ENCODE measurements around the gene RNF144A.
A peak's percentile ranks its signal among the peaks of the same experiment; 100 is the strongest.

RNF144A gene

DNA sequence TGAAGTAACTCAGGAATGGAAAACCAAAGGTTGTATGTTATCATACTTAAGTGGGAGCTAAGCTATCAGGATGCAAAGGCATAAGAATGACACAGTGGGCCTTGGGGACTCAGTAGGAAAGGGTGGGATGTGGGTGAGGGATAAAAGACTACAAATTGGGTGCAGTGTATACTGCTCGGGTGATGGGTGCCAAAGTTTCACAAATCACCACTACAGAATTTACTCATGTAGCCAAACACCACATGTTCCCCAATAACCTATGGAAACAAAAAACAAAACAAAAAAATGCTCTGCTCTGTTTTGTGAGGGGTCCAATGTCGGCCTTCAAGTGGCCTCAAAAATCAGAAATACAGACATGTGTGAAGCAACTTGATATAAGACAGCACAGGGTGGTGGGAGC is 8.9 kb upstream of the RNF144A start:
- no peak for DNase-seq

DNA sequence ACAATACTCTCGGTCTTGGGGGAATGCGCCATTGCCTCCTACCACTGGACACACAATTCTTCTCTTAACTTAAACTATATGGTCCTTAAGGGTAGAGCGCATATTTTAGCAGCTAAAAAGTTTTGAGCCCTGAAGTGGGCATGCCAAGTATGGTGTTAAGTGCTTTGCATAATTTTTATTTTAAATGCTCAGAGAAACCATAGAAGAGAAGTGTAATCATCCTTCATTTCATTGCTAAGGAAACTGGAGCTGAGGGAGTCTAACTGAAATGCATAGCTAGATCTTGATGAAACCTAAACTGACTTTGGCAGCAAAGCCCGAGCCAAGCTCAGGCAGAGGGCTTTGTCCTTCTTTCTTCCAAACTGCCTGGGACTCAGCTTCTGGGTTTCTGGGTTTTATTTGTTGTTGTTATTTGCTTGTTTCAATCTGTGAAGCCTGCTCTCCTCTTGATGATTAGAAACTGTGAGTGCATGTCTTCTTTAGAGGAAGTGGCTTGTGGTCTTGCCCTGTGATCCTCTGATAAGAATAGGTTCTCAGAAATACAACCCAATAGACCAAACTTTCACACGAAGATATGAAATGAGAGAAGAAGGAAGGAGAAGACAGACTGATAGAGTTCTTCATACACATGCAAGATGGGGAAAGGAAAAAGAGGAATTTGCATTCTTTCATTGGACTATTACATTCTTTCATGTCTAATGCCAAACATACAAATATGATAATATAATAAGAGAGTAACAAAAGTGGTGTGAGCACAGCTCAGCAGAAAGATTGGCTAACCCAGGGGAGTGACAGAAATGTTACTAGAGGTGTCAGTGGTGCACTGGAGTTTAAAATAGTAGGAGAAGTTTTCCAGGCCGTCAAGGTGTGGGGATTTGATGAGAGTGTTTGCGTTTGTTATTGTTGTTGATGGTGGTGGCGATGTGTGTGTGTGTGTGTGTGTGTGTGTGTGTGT is 7.5 kb upstream of the RNF144A start:
- no peak for DNase-seq

DNA sequence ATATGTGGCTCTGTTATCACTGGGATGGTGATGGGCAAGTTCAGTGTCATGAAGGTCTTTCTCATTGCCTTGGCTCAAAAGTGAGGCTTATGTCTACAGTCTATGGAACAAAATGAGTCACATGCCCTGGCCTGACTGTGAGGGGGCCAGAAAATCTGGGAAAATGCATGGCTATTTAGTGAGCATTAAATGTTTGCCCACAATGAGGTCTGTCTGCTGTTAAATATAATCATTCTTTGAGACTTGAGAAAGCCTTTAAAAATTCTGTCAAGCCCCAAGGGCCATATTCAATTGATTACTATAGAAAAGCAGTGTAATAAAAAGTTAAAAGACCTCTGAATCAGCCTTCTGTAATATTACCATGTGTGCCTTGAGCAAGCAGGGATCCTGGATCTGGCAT is 5.5 kb upstream of the RNF144A start:
- no peak for DNase-seq

DNA sequence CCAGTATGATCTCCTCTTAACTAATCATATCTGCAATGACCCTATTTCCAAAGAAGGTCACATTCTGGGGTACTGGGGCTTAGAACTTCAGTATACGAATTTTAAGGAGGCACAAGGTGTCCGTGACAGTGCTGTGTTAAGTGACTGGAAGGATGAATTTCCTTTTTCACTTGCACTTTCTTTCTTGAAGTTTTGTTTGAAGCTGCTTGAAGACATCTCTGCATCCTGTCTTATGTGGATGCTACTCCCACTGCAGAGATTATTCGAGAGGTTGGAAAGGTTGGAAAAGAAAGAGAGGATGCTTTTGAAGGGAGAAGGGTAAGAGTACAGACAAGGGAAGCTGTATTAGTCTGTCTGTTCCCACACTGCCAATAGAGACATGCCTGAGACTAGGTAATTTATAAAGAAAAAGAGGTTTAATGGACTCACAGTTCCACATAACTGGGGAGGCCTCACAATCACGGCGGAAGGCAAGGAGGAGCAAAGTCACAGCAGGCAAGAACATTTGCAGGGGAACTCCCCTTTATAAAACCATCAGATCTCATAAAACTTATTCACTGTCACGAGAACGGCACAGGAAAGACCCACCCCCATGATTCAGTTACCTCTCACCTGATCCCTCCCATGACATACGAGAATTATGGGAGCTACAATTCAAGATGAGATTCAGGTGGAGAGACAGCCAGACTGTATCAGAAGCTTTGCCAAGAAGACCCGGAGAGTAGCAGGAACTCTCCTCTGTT is 3.6 kb upstream of the RNF144A start:
- no peak for DNase-seq

DNA sequence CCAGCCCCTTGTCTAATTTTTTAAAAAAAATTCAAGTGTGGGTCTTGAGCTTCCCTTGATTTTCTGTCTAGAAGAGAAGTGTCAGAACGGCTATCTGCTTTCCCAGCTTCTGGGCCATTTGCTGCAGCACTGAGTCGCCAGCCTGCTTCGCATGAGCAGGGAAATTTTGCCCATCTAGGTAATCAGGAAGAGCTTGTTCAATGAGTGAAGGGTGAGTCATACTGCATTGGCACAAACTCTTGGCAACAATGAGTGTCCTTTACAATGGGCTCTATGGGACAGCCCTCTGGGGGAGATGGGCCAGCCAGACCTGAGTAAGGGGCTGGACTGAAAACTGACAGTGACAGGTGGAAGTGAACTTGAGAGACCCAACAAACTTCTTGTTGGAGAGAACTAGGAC is 2.4 kb upstream of the RNF144A start:
- DNase-seq, result no peak

DNA sequence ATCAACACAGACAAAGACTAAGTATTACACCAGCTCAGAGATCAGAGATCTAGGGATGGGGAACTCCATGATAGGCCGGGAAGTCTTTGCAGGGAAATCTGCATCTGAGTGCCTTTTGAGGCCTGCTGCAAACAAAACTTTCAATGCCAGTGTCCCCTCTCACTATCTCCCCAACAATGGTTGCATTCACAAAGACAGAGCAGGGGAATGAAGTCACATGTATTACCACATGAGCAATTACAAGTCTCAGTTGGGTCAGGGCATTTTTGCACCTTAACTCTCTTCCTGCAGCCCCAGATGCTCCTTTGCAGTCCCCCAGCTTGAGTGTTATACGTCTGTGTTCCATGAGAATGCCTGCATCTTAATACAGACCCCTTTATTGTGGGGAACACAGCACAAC is 1.8 kb upstream of the RNF144A start:
- peak in 7 of 56 donors; percentile 29 to 49 (median 46) for DNase-seq

DNA sequence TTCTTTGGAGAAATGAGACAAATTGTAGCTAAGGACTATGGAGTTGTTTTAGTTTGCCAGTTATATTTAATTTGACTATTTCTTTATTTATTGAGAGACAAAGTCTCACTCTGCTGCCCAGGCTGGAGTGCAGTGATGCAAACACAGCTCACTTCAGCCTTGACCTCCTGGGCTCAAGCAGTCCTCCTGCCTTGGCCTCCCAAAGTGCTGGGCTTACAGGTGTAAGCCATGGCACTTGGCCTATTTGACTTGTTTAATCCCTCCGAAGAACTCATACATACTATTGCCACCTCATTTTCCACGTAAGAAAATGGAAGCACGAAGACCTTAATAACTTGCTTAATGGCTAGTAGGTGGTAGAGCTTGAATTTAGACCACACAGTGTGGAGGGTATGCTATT is 988 bp upstream of the RNF144A start:
- DNase-seq, result no peak

DNA sequence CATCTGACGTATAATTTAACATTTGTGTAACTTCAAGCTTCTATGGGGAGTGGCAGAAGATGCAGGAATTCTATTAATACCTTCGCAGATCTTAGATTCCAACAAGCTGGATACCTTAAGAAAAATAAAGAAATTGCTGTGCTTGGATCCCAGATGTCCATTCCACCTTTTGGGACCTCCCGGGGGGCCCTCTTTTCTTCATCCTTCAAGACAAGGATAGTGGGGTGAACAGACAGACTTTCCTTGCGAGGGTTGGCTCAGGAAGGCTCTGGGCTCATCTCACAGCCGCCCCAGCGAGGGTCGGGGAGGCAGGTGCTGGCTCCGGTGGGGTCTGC is 509 bp upstream of the RNF144A start:
- DNase-seq, result no peak

DNA sequence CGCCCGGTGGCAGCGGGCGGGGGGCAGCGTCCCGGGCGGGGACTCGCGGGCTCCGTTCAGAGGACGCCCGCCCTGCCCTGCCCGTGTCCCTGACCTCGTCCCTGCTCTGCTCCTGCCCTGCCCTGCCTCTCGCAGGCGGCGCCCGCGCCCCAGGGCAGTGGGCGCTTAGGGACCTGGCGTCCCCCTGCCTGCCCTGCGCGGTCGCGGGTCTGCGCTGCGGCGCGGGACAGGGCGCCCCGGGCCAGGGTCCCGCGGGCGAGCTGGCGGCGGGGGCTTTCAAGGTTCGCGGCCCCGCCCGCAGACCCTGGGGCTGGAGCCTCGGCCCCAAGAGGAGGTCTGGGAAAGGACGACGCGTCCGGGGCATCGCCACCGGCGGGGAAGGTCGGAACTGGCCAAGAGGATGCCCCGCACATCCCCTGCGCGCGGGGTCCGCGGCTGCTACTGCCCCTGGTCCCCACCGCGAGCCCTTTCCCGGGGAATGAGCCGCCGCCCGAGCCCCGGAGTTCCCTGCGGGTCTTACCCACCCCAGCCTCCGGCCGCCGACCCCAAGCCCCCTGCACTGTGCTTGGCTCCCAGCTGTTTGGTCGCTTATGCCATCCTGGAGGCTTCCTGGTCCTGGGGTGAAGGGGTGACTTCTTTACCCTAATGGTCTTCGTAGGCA is 679 bp downstream of the RNF144A start:
- DNase-seq, result peak in 1 of 56 donors; percentile 63

DNA sequence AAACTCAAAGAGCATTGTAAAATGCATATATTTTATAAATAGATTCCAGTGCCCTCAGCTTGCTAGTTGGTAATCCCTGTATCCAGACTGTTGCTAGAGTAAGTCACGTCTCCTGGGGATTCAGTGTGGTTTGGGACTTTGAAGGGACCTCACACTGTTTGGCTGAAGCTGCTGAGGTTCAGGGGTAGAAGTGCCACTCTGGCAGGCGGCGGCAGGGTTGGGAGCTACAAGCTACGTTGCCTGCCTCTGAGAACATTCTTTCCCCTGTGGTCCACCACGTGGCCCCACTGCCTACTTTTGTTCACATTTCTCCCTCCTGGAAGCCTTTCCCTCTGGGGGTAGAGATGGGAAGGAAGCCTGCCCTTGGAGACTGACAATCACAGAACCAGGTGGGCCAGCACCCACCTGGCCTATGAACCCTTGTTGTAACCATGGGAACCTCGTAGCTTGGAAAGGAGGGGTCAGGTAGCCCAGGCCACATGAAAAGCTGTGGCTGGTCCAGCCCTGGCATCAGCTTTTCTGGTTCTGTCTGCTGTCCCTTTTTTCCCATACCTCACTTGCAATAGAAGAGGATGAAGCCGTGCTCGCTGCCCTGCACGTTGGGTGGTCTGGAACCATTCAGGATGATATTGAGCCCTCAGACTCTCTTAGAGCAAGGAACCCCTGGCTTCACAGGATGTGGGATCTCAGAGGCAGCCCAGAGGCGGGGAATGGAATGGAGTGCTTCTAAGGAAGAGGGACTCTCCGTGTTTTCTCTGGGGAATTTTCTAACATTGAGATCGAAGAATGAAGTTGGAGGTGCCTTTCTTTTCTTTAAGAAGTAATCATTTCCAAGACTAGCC is 2.9 kb downstream of the RNF144A start:
- no peak for DNase-seq

DNA sequence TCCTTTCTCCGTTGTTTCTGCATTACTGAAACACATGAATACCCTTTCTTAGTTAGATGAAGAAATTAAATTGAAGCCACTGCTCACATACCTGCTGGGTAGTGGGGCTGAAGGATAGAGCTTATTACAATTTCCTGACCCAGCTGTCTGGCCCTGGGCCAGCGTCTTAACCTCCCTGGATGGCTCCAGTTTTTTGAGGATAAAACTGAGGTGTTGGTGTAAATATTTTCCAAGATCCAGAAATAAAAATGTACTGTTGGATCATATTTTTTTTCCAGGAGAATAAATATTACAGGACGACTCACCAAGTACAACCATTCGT is 3.5 kb downstream of the RNF144A start:
- DNase-seq, result no peak

DNA sequence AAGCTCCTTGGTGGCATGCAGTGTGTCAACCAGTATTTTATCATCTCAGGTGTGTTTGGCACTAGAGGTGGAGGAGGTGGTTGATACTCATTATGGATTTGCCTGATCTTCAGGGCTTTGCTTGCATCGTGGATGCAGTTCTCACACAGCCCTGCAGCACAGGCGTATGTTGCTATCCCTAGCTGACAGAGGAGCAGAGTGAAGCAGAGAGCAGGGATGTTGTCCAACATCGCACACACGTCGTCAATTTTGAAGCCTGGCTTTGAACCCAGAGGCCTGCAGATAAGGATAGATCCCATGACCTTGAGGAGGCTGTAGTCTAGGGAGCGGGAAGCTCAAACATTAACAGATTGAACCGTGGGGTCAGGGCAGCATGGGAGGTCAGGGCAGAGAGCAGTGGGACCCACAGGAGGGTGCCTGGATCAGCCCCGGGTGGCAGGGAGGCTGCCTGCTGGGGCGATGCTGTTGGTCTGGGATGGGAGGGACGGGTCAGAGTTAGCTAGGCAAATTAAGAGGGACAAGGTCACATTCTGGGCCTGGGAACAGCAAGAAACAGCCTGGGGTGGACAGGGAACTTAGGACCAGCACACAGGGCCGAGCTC is 4.2 kb downstream of the RNF144A start:
- DNase-seq, result no peak

DNA sequence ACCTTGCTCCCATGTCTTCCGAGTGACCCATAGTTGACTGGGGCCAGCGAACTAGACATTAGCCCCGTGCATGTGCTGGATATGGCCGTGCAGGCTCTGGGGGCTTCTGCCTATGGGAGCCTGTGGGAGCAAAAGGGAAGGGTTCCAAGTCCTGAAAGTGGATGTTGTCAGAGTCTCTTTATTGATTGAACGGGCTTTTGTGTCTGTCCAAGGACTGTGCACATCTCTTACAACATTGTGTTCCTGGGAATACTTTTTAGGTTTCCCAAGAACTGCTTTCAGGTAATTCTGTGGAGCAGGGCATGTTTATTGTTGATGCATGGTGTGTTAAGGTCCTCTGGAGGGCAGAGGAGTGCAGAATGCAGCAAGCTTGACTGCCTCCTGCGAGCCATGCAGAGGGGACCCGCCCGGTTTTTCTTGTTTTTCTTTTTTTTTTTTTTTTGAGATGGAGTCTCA is 5.0 kb downstream of the RNF144A start:
- no peak for DNase-seq

DNA sequence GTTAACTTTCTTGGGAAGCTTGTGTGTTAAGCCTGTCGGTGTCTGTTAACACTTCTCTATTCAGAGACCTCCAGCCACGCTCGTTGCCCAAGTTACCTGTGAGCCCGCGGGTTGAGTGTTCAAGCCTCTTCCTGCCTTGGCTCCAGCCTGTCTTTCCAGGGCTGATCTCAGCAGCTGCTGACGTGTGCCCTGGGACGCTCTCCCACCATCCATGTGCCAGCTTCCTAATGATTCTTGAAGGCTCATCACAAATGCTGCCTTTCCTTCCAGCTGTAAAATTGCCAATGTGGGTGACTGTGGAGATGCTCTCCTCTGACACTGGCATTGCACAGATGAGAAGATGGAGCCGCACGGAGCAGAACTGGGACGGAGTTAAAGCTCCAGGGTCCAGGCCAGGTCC is 6.1 kb downstream of the RNF144A start:
- DNase-seq, result peak in 2 of 56 donors; percentile 45 to 60

DNA sequence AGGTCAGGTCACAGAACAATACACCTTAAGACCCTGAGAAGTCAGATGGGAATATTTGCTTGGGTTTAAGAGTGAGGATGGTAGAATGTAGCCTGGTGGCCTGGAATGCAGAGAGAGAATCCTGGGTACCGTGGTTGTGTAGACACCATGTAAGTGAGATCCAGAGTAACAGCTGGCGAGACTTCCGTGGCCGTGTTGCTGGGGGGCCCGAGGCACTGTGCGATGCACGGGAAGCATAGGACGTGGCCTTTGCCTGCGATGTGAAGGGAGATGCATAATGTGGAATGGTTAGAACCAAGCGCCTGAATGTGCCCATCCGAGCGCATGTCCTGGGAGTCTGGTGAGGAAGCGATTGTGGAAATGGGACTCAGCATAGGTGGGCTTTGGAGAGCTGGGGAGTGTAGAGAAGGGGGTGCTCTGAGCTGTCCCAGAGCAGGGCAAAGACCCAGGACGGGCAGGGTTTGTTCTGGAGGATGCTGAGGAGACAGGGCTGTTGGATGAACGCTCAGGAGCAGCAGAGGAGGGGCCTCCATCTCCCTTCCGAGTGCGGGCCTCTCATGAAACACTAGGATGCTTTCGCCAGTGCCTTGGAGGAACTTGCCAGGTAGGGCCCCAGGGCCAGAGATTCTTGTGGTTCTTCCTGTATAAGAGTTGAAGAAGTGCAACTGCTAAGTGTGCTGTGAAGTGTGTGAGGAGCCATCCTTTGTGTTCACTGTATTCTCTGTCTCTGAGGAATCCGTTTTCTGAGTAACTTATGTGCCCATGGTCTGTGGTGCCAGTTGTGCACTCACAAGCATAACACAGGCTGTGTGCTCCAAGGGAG is 7.1 kb downstream of the RNF144A start:
- DNase-seq, result no peak

DNA sequence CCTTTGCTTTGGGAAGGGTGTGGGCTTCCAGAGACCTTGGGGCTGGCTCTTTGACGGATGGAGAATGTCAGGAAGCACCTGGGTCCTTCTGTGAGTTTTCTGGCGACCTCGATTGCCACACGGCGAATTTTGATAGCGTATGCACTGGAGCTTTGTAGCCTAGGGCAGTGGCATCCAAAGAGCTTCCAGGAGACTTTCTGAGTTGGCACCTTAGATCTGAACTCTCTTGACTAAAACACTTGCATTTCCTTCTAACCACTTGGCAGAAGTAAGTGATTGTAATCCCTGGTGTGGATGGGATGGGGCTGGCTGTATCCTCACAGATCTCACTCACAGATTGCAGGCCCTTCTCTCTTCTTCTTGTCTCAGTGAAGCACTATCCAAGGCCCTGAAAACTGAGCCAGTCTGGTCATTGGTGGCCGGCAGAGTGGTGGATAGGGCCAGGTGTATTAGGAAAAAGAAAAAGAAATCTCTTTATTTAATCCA is 7.8 kb downstream of the RNF144A start:
- DNase-seq, result no peak

DNA sequence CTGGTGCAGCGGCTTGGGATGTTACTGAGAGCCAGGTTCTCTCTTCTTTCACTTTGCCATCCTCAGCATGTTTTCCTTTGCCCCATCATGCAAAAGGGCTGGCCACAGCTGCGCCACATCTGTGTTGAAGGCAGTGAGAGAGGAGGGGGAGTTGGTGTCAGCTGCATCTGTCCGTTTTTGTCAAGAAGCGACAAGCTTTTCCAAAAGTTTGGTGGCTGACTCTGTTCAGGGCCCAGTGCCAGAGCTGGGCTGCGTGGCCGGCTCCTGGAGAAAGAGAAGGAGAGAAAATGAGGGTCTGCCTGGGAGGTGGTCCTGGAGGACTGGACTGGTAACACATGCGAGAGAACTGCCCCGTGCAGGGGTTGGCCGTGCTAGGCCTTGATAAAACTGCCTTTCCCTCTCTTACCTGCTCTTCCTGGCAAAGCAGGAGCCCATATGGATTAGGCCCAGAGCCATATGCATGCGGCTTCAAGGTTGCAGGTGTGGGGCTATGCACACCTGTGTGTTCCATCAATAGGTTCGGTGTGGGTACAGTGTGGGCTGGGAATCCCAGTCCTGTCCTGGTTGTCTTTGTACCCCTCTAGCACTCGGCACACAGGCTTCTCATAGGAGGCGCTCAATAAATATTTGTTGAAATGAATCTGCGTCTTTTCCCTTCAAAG is 9.0 kb downstream of the RNF144A start:
- DNase-seq, result no peak

DNA sequence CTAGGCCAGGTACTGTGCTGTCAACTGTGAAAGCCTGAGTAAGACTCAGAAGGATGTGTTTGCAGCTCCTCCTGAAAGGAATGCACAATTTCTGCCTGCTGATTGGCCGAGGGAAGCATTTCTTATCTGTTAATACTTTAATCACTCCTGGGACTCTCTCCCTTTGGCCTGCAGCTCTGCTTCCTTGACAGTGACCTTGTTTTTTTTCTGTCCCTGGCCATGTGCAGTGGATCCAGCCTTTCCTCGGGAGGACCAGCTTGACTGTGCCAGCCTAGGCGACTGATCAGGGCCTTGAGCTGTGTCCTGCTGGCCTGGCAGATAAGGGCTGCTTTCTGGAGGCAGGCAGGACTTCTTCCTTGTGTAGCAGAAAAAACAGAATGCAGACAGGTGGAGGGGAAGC is 10.0 kb downstream of the RNF144A start:
- no peak for DNase-seq

DNA sequence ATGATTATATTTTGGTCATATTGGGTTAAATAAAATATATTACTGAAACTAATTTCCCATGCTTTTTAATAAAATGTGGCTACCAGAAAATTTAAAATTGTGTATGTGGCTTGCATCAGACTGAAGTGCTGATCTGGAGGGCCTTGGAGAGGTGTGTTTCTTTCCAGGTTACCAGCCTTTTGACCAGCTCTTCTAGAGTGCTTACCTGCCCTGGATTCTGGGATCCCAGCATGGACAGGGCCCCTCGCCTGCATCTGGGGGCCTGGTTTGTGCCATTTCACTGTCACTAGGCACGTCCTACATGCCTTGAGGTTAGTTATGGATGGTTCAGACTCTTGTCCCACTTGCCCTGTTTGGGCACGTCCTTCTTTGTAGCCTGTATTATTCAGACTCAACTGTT is 10.5 kb downstream of the RNF144A start:
- no peak for DNase-seq

Measured in amygdala (tissue), 56 donors.